Measurements from ENCODE around the gene TMEM9. TPM values are rescaled to one million over a fixed set of nuclear protein-coding genes. Genes with fewer than 3 reads are reported as not detected.

Gene TMEM9
- polyA plus RNA-seq, 5 donors, result 129 to 155 (median 137) TPM

DNA sequence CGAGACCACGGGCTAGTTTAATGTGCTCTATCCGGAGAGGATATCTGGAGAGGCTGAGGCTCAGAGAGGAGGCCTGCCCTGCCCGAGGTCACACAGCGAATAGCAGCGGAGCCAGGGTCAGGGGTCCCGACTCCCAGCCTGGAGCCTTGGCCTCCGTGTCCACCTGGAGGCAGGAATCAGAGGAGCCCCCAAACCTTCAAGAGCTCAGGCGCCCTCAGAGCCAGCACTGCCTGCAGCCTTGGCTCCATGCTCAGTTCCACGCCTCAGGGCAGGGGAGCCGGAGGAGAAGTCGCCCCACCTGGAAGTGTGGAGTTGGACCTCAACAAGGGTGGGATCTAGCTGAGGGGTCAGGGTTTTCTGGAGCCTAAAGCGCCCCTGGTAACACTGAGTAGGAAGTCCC is 25.3 kb downstream of the TMEM9 start:
- no peak for DNase-seq

DNA sequence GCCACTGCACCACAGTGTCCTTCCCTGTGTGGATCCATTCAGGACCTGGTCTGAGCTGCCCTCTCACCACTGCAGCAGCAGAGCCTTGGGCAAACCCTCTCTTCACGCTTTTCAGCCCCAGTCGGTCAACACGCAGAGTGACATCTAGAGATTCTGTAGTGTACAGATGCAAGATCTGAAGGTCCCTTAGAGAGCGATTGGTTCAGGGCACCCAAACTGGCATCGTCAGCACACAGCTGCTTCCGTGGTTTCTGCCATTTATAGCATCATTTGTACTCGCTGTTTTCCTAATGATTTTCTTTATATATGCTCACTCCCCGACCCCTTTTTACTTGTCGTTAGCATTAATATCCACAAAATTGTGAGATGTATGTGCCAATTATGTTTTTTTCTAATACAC is 25.8 kb downstream of the TMEM9 start:
- DNase-seq, result no peak

DNA sequence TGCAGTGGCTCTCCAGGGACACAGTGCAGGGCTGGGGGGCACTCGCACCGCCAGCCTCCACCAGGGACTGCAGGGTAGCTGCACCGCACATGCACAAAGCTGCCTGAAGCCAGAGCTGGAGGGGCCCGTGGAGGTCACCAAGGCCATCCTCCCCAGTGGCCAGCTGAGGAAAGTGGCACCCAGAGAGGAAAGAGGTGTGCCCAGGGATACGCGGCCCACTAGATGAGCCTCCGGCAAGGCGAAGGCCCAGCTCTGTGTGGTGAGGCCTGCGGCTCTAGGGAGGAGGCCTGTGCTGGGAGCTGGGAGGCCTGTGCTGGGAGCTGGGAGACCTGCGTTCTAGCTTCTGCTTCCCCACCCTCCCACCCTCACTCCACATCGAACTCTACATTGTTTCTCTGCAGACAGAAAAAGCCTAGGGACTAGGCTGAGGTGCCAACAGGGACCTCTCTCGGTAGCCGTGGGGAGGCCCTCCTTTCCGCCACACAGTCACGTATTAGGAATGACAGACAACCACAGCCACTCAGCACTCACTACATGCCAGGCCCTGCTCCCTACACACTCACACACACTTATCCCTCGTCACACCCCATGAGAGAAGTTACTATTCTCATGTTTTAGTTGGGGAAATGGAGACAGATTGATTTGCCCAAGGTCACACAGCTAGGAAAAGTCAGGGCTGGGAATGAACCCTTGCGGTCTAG is 26.4 kb downstream of the TMEM9 start:
- DNase-seq, result no peak

DNA sequence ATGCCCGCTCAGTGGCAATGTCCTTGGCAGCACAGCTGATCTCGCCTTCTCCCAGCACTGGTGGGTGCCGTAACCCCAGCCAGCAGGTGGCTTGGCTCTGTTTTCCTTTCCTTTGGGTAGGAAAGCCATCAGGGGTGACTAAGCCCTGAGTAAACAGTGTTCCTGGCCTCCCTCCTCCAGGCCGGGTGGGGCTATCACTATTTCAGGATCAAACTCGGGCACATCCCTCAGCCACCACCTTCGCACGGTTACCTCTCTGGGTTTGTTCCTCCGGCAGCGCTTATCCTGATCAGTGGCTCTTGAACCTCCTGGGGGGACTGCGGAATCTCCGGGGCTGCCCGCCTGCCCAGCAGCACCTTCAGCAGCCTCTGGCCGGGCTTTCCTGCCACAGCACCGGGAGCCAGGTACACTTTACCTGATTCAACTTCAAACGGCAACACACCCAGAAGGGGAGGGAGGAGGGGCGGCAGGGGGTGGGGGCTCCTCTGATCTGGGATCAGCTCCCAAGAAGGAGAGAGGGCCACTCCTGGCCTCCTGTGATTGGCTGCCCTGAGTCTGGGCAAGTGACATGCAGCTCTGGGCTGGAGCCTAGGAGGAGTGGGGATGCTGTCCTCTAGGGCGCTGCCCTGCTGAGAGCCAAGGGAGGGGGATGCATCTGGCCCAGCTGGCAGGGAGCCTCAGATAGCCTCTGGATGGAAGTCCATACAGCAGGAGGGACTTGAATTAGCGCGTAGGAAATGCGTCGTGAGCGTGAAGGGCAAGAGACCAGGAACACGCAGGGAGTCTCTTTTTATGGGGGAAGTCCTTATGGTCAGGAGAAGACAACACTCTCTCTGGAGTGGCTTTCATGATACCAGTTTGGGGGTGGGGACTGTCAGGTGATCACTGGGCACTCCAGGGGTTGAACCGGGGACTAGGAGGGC is 27.2 kb downstream of the TMEM9 start, which contains the start of gene ASCL5:
TSS of gene ASCL5 (minus strand) at position 353 of the 923 bp plus-strand sequence. CDS start 11,812 bp downstream, outside the sequence.
- no peak for DNase-seq

DNA sequence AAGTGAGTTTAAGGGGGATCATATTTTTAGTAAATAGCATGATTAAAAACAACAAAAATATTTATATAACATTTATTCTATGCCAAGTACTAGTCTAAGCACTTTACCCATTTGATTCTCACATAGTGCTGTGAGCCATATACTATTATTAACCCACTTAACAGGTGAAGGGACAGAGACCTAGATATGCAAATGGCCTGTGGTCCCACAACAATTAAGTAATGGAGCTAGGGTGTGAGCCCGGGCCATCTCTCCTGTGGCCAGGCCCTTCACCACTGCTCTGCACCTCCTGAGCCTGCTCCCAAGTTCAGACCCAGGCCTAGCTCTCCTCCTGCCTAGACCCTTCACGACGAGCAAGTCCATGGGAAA is 27.8 kb downstream of the TMEM9 start:
- DNase-seq, result no peak

DNA sequence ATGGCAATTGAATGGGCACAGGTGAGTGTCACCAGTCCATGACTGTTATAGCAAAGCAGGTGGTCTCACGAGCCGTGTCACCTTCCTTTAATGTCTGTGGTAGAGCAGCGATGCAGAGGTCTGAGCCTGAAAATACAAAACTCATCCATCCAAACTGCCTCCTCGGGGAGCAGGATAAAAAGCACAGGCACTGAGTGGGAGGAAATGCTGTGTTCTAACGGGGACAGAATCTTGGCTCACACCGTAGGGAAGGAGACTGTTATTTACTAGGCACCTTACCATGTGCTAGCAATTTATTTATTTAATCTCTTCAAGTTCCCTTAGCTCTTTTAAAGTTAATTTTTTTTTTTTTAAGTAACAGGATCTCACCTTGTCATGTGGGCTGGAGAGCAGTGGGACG is 28.5 kb downstream of the TMEM9 start:
- no peak for DNase-seq

DNA sequence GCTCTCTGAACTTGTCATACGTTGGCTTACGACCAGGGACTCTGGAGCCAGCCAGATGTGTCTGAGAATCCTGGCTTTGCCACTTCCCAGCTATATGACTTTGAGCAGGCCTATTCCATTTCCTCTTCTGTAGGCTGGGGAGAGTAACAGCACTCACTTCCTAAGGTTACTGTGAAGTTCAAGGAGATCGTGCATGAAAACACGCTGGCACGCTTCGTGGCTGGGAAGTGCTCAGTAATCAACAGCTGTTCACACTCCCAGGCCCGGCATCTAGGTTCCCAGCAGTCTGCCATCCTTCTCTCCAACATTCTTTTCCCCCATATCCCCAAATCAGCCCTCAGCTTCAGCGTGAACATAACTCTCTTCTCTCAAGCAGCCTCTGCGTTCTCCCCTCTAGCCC is 29.3 kb downstream of the TMEM9 start:
- no peak for DNase-seq

DNA sequence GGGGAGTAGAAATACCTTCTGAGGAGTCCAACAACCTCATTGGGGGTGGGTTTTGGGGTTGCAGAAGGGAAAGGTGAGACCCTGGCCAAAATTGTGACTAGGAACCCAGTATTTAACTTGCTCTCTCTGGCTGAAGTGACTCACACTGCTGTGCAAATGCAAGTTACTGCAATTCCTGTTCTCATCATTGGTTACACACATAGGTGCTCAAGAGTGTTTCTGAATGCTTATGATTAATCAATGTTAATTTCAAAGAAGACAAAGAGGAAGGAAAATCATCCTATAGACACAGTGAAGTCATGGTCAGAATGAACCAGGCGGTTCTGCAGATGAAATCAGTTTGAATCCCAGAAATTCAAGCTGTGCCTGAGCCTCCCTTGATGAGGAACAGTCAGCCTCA is 30.4 kb downstream of the TMEM9 start:
- no peak for DNase-seq

DNA sequence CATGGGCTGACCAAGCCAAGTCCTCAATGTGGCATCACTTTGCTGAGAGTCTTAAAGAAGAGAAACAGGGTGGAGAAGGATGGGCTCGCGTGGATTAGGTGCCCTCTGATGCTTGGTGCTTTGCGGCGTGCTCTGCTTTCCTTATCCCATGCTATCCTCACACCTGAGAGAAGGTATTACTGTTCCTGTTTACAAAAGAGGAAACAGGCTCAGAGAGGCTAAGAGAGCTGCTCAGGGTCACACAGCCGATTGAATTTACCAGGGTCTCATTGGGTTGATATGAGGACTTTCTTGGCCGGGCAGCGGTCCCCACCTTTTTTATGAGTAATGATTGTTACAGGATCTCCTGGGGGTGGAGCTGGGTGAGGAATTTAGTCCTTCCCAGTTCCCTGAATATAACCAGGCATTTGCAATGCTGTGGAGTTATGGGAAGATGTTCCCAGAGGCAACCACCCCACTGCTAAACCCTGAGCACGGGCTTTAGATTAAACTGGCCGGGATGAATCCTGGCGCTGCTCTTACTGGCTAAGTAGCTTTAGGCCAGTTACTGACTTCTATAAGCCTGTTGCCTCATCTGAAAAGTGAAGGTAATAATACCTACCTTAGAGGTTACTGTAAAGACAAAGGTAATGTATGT is 31.8 kb downstream of the TMEM9 start:
- no peak for DNase-seq

DNA sequence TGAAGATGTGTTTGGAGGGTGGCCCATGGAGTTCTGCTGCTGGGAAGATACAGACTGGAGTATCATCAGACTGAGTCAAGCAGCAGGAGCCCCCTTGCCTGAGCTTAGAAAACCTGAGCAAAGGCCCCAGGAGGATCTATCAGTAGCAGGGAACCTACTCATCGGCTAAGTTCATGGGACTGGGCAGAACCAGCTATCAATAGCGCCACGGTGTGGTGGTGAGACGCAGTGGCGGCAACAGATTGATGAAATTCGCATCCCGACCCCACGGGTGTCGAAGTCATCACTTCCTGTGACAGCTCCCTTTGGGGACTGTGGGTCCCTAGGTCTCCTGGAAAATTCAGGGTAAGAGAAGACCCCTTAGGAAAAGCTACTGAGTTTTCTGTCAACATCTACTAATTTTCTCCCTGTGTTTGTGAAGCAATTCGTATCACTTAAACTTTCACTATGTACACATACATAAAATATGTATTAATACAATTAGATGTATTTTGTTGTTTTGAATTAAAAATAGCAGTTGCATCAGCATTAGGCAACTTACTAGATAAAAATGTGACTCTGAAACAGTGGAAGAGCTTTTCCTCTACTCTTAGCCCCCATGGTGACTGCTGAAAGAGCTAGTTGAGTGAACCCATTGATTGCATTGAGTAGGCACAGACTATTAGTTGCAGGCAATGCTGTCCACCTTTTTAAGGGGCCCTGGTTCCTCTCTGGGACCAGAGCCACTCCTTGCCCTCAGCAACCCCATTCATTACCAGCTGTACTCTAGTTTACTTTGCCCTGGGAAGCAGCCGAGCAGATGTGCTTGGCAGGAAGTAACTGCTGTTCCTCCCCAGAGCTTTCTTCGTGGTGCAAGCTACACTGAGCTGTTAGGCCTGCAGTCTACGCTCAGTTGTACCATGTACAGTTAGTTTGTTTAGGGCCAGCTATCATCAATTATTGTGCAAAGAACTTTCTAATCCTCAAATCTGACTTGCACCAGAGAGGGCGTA is 34.8 kb downstream of the TMEM9 start:
- no peak for DNase-seq

DNA sequence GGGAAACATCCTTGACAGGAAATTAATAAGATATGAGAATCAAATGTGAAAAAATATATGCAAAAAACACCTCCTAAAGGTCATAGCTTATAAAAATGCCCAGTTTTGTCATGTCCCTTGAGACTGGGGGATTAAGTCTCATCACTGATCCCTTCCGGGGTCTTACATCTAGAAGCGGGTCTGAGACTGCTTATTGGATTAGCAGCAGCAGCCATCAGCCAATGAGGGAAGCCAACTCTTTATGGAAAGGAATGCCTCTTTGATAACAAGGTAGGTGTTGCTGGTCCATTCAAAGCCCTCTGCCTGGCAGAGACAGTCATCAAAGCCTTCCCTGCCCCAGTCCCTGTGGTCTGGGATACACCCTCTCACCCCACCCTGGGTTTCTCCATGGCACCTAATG is 38.2 kb downstream of the TMEM9 start:
- DNase-seq, result no peak

DNA sequence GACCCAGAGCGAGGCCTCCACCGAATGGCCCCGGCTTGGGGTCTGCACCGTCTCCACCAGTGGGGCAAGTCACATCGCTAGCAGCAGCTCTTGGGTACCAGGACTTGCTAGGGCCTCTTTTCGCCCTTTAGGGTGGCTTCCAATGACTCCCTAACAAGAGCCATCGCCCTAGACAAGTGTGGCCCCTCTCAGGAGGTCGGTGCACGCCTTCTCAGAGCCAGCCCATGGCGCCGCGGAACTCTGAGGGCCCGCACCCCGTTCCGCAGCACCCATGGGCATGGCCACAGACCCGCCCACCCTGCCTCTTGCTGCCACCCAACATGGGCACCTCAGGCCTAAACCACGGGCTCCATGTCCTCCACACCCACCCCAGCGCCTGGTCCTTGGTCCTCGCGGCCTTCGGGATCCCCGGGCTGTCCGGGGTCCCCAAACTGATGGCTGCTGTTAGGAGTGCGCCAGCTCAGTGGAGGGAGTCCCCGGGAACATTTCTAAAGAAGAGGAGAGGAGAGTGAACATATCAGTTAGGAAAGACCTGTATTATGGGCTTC is 38.8 kb downstream of the TMEM9 start:
- no peak for DNase-seq

DNA sequence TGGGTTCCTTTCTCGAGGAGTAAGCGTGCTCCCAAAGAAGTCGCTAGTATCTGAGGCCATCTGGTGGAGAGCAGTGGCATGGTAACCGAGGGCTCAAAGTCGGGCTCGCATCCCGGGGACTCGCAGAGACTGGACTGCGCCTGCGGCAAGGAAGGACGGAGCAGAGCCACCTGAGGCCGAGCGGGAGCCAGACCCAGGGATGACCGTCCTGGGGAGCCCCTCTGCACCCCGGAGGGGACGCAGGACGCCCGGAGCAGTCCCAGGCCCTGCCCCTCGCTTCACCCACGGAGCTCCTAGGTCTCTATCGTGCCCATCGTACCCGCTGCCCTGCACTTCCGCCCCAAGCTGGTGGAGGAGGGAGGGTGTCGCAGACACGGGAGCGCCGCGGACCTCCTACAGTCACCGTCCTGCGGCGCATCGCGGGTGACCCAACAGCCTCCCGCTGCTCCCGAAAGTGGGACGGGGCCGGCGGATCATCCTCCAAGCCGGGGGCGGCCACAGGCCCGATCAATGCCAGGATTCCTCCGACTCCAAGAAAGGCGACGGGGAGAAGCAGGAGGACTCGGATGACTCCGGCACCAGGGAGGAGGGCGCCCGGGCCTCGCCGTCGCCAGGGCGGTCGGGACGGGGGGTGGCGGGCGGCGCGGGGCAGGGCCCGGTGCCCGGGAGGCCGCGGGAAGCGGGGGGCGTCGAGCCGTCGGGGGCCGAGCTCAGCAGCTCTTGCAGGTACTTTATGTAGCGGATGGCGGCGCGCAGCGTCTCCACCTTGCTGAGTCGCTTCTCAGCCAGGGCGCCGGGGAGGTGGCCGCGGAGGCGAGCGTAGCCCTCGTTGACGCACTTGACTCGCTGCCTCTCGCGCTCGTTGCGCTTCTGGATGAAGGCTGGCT is 39.8 kb downstream of the TMEM9 start:
- DNase-seq, result peak; percentile 79 to 91

DNA sequence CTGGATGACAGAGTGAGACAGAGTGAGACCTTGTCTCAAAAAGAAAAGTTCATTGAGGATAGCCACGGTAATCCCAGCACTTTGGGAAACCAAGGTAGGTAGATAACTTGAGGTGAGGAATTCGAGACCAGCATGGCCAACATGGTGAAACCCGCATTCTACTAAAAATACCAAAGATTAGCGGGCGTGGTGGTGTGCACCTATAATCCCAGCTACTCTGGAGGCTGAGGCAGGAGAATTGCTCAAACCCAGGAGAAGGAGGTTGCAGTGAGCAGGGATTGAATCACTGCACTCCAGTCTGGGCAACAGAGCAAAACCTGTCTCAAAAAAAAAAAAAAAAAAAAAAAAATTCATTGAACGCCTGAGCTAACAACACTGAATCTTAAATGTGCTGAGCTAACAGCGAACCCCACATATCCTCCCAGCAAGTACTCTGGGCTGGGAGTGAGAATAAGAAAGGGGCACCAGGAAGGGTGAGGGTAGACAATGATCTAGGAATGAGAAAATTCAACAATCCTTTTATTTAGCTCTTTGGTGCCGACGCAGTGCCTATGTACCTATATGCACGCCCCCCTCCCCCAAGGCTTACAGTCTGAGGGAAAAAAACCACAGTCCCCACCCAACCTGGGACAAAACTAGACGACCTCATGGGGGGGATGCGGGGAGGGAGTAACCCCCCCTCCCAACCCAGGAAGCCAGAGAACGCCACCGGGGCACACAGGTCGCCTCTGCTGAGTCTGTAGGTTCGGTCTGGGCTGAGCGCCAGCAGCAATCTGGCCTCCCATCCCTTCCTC is 40.6 kb downstream of the TMEM9 start:
- no peak for DNase-seq

DNA sequence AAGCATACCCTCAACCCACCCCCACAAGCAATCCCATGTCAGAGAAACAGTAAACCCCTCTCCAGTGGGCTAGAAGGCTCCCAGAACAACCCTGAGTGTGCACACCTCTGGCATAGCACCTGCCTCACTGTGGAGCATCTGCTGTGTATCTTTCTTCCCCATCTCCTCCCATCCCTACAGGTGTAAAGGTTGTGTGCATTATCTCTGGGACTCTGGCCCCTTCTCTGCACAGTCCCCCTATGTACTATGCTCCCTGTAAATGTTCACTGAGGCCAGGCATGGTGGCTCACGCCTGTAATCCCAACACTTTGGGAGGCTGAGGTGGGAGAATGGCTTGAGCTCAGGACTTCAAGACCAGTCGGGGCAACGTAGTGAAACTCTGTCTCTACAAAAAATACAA is 41.3 kb downstream of the TMEM9 start:
- DNase-seq, result no peak

DNA sequence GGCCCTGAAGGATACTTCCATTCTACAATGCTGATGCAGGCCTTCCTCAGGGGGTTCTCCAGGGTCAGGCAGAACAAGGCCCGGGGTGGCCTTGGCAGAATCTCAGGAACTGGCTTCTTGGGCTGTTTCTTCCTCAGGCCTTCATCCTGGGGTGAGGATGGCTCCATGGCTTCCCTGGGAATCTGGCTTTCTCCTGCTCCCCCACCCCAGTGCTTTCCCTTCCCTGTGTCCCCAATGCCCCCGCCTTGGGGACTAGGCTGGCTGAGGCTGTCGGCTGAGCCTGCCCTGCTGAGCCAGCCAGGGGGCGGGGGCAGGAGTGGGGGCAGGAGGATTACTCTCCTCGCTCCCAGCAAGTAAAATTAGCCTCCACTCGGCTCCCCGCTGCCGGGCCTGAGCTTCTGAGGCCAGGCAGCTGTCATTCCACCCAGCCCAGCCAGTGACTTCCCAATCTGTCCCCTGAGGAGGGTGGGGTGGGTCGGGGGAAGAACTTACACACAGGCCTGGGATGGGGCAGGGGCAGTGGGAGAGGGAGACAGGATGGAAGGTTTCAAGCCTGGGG is 42.0 kb downstream of the TMEM9 start, which contains the start of gene CACNA1S:
TSS of gene CACNA1S (minus strand) at position 254 of the 559 bp plus-strand sequence. CDS start at position 167, 87 bp downstream.
- DNase-seq, result no peak

DNA sequence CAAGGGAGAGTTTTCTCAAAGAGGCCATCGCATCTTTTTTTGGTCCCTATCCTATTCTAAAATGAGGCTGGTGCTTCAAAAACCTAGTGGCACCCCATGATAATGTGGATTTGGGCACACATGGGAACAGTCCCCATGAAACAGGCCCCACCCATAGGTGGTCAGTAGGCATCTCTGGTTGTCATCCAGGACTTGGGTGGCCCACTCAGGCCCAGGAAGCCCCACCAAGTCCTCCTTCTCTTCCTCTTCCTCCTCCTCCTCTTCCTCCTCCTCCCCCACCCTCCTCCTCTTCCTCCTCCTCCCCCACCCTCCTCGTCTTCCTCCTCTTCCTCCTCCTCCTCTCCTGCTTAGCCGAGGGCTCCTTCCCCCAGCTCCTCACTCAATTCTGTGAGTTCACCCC is 42.6 kb downstream of the TMEM9 start:
- DNase-seq, result no peak

DNA sequence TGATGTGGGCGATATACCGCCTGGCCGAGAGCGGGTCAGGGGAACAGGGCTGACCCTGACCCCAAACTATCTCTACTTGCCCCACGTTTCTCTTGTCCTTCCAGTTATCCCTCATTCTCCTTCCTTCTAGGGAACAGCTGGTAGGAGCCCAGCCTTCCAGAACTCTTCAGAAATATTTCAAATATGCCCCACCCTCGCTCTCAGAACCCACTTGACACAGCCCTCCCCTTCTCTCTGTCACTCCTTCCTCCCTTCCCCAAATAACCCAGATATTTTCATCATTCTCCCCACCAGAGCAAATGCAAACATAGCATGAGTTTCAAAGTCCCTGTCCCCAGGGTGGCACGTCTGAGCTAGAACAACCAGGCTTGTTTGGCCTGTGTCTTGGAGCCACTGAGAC is 43.1 kb downstream of the TMEM9 start:
- DNase-seq, result no peak

DNA sequence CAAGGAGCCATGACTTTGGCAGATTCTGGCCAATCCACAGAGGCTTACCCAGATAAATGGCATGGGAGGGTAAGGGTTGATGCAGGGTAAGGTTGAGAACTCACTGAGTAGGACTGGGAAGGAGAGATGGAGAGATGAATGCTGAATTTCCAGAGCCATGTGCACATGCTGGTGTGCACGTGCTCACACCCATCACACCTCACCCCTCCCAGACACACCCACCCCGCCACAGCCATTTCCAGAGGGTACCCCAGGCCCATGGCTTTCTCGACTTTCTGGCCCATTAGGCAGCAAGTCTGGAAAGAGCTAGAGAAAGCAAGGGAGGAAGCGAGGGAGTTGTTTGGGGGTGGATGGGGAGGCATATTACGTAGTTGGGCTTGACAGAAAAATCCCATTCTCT is 43.7 kb downstream of the TMEM9 start:
- DNase-seq, result no peak
